Dendritic cell treated with granulocyte-macrophage colony-stimulating factor and Interleukin-4, amounts not matched to agents 40 ng/mL and 50 ng/mL, for 4 days (primary cell): ENCODE results near the gene CHSY1.
A peak's percentile ranks its signal among the peaks of the same experiment; 100 is the strongest.

ENCODE experiments used
- H3K27ac Mint-ChIP-seq: one replicate; pipeline ENCODE4 v1.8.0; 2022; ENCODE audit warnings: mild to moderate bottlenecking, mixed read lengths
- H3K27me3 Mint-ChIP-seq: one replicate; pipeline ENCODE4 v1.8.0; 2022; ENCODE audit warnings: mild to moderate bottlenecking, mixed read lengths
- H3K36me3 Mint-ChIP-seq: one replicate; pipeline ENCODE4 v1.8.0; 2022; ENCODE audit warnings: low read depth, mixed read lengths
- H3K4me1 Mint-ChIP-seq: one replicate; pipeline ENCODE4 v1.8.0; 2022; ENCODE audit warnings: low read depth, mixed read lengths
- H3K4me3 Mint-ChIP-seq: one replicate; pipeline ENCODE4 v1.8.0; 2022; ENCODE audit warnings: mild to moderate bottlenecking, moderate library complexity, mixed read lengths
- H3K9me3 Mint-ChIP-seq: one replicate; pipeline ENCODE4 v1.8.0; 2022; ENCODE audit warnings: mixed read lengths
- intact Hi-C: fragments of 100-400 bp; cut with micrococcal nuclease; formaldehyde crosslinking; loops from one replicate; pipeline ENCODE4 v1.15.0; 2022

CHSY1 gene

DNA sequence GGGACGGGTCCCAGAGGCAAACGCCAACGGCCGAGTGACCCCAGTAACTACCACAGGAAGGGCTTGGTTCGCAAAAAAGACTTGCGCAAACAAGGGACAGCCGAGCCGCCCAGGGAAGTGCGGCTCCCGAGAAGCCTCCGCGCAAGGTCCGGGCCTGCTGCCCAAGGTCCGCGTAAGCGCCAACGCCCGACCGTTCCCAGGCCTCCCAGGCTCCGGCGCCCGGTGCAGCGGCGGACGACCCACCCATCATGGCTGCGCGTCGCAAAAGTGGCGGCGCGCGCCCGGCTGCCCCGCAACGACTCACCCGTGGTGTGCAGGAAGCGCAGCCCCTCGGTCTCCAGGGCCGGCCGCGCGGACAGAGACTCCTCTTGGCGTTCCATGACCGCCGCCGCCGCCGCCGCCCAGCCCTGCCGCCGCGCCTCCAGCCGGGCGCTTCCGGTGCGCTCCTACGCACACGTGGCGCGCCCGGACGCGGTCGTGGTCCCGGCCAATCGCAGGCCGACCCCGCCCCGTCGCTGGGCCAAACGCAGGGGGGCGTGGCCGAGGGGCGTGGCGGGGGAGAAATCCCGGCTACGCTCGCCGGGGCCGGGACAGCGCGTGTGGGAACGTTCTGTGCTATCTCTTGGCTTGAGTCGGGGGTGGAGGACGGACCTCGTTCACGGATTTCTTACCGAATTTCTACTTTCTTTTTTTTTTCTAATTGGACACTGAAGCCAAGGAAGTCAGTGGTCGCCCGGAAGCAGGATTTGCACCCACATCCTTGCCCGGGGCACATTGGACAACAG lies 25.4 kb upstream of the CHSY1 start, which contains the start of gene SELENOS:
SELENOS (minus strand) TSS at position 448 of the 785 bp plus-strand sequence; CDS start at position 380, 68 bp downstream.
- Mint-ChIP-seq H3K27me3 (no peaks in the 10 kb centered on the region), H3K36me3 (peaks cover 70% of the 10 kb centered on the region), H3K27ac (peak within 1 kb of the TSS; percentile 89), H3K4me3 (peak within 1 kb of the TSS; percentile 97), H3K9me3 (no peaks in the 10 kb centered on the region), H3K4me1 (peaks cover 14% of the 10 kb centered on the region)
- intact Hi-C loops = loop anchor here (2.0 to 5.0 kb wide), 3 partner anchors 18 to 675 kb away; partner anchors contain the start of genes ASB7, LINS1, SNRPA1 and TARS3

DNA sequence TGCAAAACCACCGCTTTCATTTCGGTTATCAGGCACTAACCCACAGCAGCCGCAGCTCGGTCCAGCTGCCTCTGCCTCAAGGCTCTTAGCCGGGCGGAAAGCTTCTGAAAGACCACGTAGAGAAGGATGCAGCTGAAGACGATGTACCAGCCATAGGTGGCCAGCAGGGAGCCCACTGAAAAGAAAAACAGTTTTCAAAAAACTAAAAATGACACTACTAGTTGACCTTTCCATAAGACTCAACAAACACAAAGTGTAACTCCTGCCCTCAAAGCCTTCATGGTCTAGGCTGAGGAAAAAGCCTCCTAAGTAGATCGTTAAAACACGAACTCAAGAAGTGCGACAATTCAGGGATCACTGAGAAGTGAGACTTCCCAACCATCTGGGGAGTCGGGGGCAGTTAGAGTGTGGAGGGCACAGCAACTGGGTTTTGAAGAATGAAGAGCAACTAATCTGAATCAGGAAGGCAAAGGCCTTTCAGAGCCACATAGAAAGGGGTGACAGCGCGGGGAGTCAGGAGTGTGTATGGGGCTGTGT lies 24.7 kb upstream of the CHSY1 start:
- Mint-ChIP-seq H3K36me3 (peaks cover 70% of the 10 kb centered on the region), H3K9me3 (no peaks in the 10 kb centered on the region), H3K27me3 (no peaks in the 10 kb centered on the region), H3K4me1 (peaks cover 14% of the 10 kb centered on the region), H3K27ac (peak overlapping the region; percentile 89), H3K4me3 (peak overlapping the region; percentile 97)
- intact Hi-C loops = loop anchor here (2.0 to 5.0 kb wide), 3 partner anchors 18 to 674 kb away; partner anchors contain the start of genes ASB7, LINS1, SNRPA1 and TARS3

DNA sequence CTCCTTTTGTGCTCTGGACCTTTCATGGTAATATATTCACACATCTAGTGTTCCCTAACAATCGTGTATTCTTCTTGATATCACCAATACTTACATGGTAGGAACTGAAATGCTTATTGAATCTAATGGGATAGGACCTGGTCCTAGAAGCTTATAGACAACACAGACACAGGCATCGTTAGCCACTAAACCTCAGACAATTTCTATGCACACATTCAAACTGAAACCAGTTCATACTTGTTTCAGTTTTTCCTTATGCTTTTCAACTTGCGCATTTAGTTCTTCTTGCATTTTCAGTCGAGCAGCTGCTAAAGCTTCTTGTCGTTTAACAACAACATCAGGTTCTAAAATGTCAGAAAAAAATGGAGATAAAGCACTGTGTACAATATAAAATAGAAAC lies 23.2 kb upstream of the CHSY1 start:
- Mint-ChIP-seq H3K4me3 (no peak overlapping the region), H3K27me3 (no peaks in the 10 kb centered on the region), H3K27ac (no peak overlapping the region), H3K9me3 (no peaks in the 10 kb centered on the region), H3K4me1 (peaks cover 14% of the 10 kb centered on the region), H3K36me3 (peaks cover 70% of the 10 kb centered on the region)
- intact Hi-C loops = loop anchor here (5.0 kb wide), 2 partner anchors 447 to 673 kb away; partner anchors contain the start of genes ASB7, LINS1 and TARS3

DNA sequence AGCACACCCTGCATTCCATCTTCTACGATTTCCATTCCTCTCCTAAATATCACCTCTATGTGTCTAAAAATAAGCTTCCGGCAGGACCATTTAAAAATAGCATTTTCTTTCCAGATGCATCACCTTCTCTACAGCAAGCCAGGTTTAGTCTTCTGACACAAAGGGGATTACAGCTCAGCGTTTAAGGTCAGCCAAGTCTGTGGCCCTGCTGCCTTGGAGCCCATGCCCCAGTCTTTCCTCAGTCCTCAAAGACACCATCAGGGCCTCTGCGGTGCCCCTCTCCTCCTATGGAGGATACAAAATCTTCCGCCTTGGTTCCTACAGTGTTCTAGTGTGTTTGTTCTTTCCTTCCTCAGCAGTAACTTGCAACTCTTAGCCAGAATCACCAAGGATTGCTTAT lies 21.7 kb upstream of the CHSY1 start:
- Mint-ChIP-seq H3K27ac (no peak overlapping the region), H3K9me3 (no peaks in the 10 kb centered on the region), H3K36me3 (peaks cover 75% of the 10 kb centered on the region), H3K27me3 (no peaks in the 10 kb centered on the region), H3K4me3 (no peak overlapping the region), H3K4me1 (peaks cover 14% of the 10 kb centered on the region)
- intact Hi-C loops = no loop called here

DNA sequence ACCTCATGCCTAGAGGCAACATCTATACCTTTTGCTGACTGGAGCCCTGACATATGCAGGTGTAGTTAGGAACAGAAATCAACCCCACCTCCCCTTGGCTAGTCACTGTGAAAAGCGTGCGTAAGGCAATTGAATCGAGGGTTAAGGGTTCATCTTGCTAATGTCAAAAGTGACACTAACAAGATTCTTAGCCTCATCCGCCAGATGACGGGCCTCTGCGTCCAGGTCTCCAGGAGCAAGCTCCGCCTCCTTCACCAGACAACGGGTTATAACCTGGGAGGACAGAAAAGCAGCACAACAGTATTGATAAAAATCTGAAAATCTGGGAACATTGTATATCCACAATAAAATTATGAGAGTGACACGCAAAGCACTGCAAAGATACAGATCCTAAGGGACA lies 20.7 kb upstream of the CHSY1 start:
- no peak overlapping the region for H3K4me3 Mint-ChIP-seq
- no peaks in the 10 kb centered on the region for H3K9me3 Mint-ChIP-seq
- H3K27ac Mint-ChIP-seq = no peak overlapping the region
- no peaks in the 10 kb centered on the region for H3K27me3 Mint-ChIP-seq
- intact Hi-C loops = no loop called here
- peaks cover 75% of the 10 kb centered on the region for H3K36me3 Mint-ChIP-seq
- peaks cover 7% of the 10 kb centered on the region for H3K4me1 Mint-ChIP-seq

DNA sequence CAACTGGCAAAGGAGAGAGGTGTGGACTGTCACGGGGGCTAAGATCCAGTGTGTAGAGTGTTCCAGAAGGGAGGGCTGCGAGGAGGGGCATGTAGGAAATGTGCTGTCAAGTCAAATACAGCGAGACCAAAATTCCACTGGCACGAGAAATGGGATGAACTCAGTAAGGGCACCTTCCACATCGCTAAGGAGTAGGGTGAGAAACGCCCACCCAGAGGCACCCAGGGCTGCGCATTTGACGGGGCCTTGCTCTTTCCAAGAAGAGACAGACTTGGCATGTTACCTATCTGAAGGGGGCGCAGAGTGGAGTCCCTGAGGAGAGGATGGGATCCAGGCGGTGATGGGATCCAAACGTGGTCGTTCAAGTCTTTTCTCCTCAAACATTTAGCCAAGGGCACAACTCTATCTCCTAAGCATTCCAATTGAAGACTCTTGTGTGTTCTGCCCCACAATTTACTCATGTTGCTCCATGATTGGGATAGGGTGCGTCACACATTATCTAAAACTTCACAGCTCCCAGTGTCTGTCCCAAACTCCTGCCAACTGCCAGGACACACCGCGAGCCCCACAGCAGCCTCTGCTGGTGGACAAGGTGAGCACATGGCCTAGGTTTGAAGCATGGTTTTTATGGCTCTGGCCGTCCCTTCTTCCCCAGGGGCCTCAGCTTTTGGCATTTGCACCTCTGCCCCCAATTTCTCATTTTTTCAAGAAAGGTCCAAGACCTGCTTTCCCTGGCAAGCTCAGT lies 17.8 kb upstream of the CHSY1 start:
- Mint-ChIP-seq H3K9me3 (no peaks in the 10 kb centered on the region), H3K27me3 (peaks cover 10% of the 10 kb centered on the region), H3K36me3 (peaks cover 60% of the 10 kb centered on the region), H3K4me1 (peaks cover 4% of the 10 kb centered on the region), H3K4me3 (no peak overlapping the region), H3K27ac (no peak overlapping the region)
- intact Hi-C loops = no loop called here

DNA sequence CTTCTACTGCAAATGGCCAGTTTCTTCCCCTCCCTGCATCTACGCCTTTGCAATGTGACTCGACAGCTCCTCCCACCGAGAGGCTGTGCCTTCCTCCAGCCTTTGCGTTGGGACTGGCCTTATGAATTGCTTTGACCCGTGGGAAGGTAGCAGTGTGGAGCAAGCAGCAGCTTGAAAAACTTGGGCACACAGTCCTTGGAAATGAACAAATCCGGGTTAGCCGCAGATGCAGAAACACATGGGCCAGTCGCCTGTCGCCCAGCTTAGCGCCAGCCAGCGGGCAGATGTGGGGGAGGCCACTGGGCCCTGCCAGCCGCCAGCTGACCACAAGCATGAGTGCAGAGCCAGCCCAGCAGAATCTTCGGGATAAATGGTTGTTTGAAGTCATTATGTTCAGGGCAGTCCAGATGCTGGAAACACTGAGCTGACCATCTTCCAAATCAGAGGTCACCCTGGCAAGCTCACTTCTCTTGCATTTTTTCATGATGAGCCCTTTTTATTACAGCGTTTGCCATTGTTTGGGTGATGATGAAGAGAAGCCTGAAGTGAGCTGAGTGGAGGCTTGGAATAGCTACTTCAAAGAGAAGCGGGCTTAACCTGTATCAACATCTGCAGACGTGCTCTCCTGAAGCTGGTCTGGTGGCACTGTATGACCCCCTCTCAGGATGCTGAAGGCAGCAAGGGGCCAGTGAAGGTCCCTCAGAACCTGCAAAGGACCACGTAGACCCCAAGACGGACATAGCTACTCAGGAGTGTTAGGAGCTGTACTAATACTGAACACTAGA lies 15.7 kb upstream of the CHSY1 start:
- H3K4me3 Mint-ChIP-seq = no peak overlapping the region
- H3K27me3 Mint-ChIP-seq = peaks cover 22% of the 10 kb centered on the region
- intact Hi-C loops = no loop called here
- peaks cover 38% of the 10 kb centered on the region for H3K36me3 Mint-ChIP-seq
- H3K27ac Mint-ChIP-seq = no peak overlapping the region
- peaks cover 4% of the 10 kb centered on the region for H3K4me1 Mint-ChIP-seq
- H3K9me3 Mint-ChIP-seq = no peaks in the 10 kb centered on the region

DNA sequence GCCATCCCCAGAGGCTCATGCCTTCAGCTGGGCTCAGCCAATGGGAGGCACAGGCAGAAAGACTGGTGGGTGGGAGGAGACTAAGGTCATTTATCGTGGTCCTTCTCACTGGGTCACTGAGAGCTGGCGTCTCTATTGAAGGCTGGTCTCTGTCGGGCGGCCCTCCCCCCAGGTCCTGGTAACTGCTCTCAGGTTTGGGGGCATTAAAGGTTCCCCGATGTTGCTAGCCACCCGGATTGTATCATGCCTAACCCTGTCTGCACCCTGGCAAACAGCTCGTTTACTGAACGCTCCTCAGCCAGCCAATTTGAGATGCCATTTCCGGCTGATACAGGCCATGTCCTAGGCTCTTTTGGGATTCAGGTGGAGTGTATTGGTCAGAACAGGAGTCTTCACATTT lies 14.9 kb upstream of the CHSY1 start:
- Mint-ChIP-seq H3K4me3 (no peak overlapping the region), H3K27ac (no peak overlapping the region), H3K9me3 (no peaks in the 10 kb centered on the region), H3K4me1 (peaks cover 4% of the 10 kb centered on the region), H3K27me3 (peaks cover 26% of the 10 kb centered on the region), H3K36me3 (peaks cover 31% of the 10 kb centered on the region)
- intact Hi-C loops = no loop called here

DNA sequence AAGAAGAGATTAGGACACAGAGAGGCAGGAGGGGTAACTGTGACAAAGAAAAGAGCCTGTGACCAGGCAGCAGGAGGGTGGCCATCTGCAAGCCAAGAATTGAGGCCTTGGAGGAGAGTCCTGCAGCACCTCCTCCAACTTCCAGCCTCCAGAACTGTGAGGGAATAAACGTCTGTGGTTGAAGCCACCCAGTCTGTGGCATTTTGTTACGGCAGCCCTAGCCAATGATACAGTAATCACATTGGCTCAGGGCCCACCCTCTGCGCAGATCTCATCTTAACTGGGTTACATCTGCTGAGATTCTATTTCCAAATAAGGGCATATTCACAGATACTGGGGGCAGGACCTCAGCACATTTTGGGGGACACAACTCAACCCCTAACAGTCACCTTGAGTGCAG lies 14.2 kb upstream of the CHSY1 start:
- no peak overlapping the region for H3K4me3 Mint-ChIP-seq
- H3K9me3 Mint-ChIP-seq = no peaks in the 10 kb centered on the region
- H3K27me3 Mint-ChIP-seq = peaks cover 26% of the 10 kb centered on the region
- intact Hi-C loops = no loop called here
- H3K27ac Mint-ChIP-seq = no peak overlapping the region
- peaks cover 4% of the 10 kb centered on the region for H3K4me1 Mint-ChIP-seq
- H3K36me3 Mint-ChIP-seq = peaks cover 23% of the 10 kb centered on the region

DNA sequence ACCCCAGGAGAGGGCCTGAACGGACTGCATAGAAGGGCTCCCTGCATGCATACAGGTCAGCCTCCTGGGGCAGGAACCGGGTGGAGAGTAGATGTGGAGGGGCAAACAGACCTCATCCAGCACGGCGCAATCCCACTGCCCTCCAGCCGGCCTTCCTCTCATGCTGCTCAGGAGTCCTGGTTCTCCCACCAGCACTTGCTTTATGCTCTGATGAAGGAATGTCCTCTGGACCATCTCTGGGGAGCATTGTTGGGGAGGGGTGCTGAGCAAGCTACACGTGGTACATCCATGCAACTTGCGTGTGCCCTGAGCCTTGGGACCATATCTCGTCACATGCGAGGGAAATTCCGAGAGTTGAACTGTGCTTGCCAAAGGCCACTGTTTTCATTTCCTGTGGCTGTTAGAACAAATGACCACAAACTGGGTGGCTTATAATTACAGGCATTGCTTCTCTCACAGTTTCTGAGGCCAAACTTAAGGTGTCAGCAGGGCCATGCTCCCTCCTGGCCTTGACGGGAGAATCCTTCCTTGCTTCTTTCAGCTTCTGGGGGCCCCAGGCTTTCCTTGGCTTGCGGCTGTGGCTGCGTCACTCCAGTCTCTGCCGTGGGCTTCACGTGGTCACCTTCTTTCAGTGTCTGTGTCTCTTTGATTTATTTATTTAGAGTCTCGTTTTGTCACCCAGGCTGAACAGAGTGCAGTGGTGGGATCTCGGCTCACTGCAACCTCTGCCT lies 13.2 kb upstream of the CHSY1 start:
- Mint-ChIP-seq H3K27ac (no peak overlapping the region), H3K4me1 (peaks cover 4% of the 10 kb centered on the region), H3K36me3 (peaks cover 14% of the 10 kb centered on the region), H3K4me3 (no peak overlapping the region), H3K27me3 (peaks cover 31% of the 10 kb centered on the region), H3K9me3 (no peaks in the 10 kb centered on the region)
- intact Hi-C loops = no loop called here

DNA sequence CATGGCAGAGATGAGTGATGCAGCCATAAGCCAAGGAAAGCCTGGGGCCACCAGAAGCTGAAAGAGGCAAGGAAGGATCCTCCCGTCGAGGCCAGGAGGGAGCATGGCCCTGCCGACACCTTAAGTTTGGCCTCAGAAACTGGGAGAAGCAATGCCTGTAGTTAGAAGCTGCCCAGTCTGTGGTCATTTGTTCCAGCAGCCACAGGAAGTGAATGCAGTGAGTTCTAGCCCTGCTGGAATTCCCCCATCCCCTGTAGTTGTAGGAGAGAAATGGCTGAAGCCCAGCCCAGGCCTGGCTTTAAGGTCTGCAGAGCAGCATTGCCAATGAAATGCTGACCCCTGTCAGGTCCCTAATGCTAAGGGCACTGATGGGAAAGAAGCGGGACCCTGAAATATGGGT lies 12.2 kb upstream of the CHSY1 start:
- no peaks in the 10 kb centered on the region for H3K9me3 Mint-ChIP-seq
- intact Hi-C loops = no loop called here
- peaks cover 4% of the 10 kb centered on the region for H3K4me1 Mint-ChIP-seq
- no peak overlapping the region for H3K4me3 Mint-ChIP-seq
- H3K36me3 Mint-ChIP-seq = peaks cover 3% of the 10 kb centered on the region
- peaks cover 40% of the 10 kb centered on the region for H3K27me3 Mint-ChIP-seq
- no peak overlapping the region for H3K27ac Mint-ChIP-seq

DNA sequence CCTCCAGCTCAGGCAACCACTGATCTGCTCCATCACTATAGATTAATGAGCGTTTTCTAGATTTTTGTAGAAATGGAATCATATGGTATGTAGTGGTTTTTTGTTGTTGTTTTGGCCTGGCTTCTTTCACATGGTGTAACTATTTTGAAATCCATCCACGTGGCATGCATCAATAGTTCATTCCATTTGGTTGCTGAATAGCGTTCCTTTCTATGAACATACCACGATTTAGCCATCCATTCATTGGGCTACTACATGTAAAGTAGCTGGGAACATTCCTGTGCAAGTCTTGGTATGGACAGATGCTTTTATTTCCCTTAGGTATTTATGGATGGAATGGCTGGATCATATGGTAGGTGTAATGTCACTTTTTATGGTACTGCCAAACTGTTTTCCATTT lies 10.7 kb upstream of the CHSY1 start:
- no peaks in the 10 kb centered on the region for H3K9me3 Mint-ChIP-seq
- H3K4me3 Mint-ChIP-seq = no peak overlapping the region
- intact Hi-C loops = no loop called here

More for the DNA sequence above, 10.7 kb upstream of the CHSY1 start:
- H3K27me3 Mint-ChIP-seq = peaks cover 44% of the 10 kb centered on the region
- H3K27ac Mint-ChIP-seq = no peak overlapping the region
- peaks cover 4% of the 10 kb centered on the region for H3K4me1 Mint-ChIP-seq
- H3K36me3 Mint-ChIP-seq = no peaks in the 10 kb centered on the region
